ENCODE data around the gene ING3.
A peak's percentile ranks its signal among the peaks of the same experiment; 100 is the strongest.
"Not testable (repeated sequence)": the region's sequence is repeated elsewhere in the genome, so short reads cannot be mapped to it uniquely, and the experiment has no call there.

Gene ING3

DNA sequence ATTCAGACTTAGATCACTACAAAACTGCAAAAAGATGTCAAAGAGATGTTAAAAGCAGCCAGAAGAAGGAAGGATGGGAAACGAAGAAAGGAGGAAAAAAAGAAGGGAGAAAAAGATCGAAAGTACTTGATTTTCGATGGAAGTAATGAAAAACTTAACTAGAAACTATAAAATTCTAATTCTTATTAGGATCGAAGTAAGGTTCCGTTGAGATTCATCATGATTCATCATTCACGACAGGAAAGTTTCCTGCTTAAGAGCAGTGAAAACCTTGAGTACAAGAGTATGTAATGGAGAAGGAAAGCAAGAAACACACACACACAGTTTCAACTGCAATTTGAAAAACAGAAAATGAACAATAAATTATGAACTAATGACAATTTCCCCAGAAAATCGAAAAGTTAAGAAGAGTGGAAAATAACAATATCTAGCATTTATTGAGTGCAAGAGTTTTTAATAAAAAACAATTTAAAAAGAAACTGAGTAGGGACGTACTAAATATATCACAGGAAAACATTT is 1.1 kb upstream of the ING3 start:
- DNase-seq (ENCODE audit: extremely low spot score, insufficient read length, low read depth) = no peak

DNA sequence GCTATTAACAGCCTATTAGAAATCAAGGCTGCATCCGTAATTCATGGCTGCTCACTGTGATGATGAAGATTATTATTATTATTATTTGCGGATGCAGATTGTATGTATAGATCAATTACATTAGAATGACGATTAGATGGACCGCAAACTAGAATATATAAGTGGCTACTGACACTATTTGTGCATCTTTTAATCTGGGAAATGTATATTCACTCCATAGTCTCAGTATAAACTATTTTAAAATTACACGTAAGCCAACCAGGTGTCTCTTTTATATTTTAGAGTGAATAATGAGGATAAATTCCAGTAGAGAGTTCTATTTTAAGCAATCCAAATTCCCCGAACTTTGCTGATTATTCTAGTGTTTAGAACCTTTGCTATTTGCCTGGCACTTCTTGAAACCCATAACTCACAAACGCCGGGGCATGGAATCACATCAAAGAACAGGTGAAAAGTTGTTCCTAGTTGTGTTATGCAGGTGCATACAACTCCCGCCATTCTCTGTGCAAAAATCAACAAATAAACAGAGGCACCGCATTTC is 509 bp upstream of the ING3 start:
- FAIRE-seq = no peak
- no peak for DNase-seq (ENCODE audit: extremely low spot score, insufficient read length, low read depth)

More for the DNA sequence above, 1.1 kb upstream of the ING3 start:
- no peak for FAIRE-seq

DNA sequence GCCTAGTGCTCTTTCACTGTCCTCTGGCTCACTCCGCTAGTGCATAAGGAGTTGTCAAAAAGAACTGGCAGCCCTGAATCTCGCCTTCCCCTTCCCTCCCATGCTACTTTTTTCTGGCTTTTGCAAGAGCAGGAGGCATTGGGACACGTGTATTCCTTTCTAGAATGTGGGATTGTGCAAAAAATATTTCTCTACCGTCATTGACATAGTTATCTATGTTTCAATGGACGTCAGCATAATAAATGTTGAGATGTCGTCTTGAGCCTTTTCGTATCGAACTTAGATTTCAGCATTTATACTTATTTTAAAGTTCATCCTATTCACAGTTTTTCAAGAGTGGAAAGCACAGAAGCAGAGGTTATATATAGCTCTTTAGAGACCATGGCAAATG is 727 bp downstream of the ING3 start:
- no peak for DNase-seq (ENCODE audit: extremely low spot score, insufficient read length, low read depth)
- no peak for FAIRE-seq

DNA sequence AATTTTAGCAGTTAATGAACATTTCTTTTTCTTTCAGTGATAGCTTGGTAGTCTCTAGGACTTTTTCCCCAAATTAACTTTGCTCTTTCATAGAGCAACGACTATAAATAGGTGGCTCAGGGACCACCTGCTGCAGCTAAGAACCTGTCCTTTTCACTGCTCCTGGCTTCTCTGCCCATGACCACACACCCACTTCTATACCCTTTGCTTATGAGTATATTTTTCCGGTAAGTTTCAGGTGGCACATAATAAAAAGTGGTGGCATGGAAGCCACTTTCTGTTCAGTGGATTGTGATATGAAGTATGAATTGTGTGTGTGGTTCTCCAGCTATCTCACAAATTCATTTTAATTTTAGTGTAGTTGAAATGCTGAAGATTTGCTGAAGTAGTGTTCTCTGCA is 1.2 kb downstream of the ING3 start:
- FAIRE-seq (no peak), DNase-seq (ENCODE audit: extremely low spot score, insufficient read length, low read depth) (no peak)

DNA sequence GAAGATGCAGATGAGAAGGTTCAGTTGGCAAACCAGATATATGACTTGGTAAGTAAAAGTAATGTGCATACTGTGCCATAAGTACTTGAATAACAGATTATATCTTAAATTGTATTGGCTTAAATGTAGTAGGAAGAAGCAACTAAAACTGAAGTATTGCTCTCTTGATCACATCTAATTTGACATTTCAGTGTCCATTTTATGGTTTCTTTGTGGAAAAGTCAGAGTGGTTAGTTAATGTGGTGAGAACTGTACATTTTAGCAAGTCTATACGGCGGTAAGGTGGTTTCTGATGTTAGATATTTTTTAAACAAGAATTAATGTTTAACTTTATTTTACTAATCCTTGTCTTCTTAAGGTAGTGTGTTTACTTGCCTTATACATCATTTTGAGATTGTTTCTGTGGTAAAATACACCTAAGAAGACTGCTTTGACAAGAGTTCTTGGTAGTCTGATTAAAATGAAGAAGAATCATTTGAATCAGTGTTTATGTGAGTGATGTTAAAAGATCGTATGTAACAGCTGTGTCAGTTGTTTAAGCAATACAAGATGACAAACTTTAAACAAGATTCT is 5.1 kb downstream of the ING3 start:
- FAIRE-seq = peak; percentile 80
- peak; percentile 2 for DNase-seq (ENCODE audit: extremely low spot score, insufficient read length, low read depth)

DNA sequence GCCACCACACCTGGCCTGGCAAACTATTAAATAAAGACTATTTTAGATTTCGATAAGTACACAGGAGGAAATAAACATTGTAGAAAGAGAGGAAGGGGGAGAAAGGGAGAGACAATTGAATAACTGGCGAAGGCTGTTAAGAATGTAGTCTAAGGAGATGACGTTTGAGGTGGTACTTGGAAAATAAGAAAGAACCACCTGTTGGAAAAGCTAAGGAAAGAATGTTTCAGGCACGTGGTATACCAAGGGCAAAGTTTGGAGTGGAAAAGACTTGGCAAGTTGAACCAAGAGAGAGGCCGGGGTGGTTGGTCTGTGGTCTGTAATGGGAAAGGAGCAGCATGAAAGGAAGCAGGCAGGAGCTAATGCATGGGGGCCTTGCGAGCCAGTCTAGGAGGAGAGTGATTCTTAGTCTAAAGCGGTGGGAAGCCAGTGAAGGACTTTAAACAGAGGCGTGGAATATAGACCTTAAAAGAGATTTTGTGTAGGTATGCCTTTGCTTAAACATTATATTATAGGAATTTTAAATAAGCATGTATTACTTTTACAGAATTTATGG is 9.4 kb downstream of the ING3 start:
- DNase-seq (ENCODE audit: extremely low spot score, insufficient read length, low read depth) (no peak), FAIRE-seq (no peak)

DNA sequence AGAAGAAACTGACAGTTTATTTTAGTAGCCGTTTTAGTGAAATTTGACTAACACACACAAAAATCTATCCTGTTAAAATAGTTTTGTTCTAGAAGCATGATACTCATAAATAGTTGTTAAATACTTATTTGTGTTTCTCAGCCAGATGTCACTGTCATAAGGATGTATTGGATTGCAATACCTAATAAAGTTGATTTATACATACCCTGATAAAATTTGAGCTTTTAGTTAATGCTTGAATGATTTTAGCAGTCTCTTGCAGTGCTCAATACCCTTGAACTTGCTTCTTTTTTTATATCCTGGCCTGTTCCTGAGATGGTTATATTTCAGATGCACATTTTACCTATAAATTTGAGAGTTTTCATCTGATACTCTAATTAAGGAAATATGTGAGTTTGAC is 10.1 kb downstream of the ING3 start:
- DNase-seq (ENCODE audit: extremely low spot score, insufficient read length, low read depth) = no peak
- no peak for FAIRE-seq

DNA sequence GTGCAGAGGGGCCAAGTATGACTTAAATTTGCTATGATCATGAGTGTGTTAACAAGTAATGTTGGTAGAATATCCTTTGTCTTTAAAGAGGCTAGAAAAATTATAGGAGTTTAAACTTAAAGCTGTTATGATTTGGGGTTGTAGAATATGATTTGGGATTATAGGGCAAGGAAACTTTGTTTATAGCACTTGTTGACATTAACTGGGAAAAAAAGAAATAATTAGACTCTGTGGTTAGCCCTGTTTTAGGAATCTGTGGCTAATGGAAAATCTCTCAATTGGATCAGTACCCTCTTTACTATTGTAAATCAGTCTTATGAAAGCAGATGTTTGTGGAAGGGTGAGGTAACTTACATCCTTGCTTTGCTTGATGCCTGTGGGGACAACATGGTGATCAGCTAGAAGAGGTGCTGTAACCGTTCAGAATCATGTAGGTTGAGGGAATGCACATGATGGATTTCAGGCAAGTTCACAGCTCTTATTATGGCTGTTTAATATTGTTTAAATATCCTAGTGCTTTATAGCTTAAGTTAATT is 11.1 kb downstream of the ING3 start:
- DNase-seq (ENCODE audit: extremely low spot score, insufficient read length, low read depth) (no peak), FAIRE-seq (peak; percentile 24)

DNA sequence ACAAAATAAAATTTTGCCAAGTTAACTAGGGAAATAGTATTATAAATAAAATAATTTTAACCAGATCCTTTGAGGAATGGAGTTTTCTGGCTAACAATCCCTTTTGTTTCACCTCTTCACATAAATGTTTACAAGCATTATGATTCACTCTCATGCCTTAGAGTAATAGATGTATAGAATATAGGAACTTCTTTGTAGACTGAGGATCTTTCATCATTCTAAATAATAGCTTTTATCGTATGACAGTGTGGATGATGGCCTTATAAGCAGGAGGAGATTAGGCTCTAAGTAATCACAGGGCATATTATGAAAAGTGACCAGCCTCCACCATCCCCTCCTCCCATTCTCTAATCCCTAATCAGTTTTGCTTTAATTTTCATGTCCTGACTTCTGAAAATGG is 13.5 kb downstream of the ING3 start:
- DNase-seq (ENCODE audit: extremely low spot score, insufficient read length, low read depth) = no peak
- no peak for FAIRE-seq

DNA sequence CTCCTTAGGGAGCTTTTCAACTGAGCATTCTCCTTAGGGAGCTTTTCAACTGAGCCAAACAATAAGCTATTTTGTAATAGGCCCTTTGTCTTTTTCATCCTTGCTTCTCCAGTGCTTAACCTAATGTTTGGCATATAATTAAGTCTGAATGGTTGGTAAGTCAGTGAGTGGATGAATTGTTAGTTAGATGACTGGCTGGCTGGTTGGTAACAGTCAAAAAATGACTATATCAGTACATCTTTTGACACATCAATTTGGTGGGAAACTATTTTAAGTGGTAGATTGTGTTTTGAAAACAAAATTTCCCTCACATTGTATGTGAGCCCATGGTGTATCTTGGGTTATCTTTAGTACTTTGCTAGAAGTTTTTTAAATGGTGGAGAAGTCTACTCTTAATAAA is 16.4 kb downstream of the ING3 start:
- FAIRE-seq (no peak), DNase-seq (ENCODE audit: extremely low spot score, insufficient read length, low read depth) (no peak)

DNA sequence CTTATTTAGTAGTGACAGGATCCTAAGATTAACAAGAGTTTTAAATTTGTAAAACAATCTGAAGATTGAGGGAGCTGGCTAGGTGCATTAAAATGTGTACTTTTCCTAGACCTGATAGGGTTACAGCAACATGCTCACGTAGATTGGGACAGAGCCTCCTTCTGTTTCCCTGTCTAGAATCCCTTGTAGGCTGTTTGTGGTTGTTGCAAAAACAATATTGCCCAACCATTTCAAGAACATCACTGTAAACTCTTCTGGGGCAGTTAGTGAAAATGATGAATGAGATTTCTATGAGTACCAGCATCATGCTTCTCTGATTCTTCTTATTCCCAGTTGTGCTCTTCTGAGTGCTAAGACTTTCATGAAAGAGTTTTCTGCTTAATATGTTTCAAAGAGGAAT is 23.3 kb downstream of the ING3 start:
- DNase-seq (ENCODE audit: extremely low spot score, insufficient read length, low read depth) (no peak), FAIRE-seq (no peak)

DNA sequence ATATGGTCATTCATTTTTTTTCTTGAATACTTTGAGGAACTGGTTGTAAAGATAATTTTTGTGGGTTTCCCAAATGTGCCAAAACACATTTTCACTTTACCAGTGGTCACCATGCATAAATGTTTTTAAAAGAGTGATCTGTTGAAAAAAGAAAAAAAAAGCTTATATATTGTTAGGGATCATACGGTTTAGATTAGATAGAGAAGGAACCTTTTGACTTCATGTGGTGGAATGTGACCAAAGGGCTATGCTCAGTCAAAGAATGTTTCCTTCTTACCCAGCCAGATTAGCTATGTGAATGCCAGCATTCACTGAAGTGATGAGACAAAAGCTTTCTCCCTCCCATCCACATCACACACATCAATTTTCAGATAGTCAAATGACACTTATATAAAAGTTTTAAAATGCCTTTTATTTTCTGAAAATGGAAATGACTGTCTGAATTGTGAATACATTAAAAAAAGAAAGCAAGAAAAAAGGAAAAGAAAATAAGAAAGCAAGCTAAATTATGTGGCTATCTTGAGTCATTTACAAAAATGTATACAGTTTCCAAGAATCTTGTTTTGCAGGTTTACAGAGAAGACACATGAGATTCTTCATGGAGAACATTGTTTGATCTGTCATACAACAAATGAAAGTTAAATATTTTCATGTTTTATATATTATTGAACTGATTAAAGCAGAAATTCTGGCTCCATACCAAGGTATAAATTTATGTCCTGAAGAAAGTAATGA is 29.4 kb downstream of the ING3 start:
- DNase-seq (ENCODE audit: extremely low spot score, insufficient read length, low read depth) = no peak
- FAIRE-seq = no peak

DNA sequence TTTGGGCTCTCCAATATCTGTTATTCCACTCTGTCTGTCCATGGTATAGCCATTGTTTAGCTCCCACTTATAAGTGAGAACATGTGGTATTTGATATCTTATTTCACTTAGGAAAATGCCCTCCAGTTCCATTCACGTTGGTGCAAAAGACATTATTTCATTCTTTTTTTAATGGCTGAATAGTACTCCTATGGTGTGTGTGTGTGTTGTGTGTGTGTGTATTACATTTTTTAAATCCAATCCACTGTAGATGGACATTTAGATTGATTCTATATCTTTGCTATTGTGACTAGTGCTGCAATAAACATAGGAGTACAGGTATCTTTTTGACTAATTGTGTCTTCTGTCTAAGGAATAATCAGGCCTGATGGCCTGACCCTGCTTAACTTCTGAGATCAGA is 30.5 kb downstream of the ING3 start:
- DNase-seq (ENCODE audit: extremely low spot score, insufficient read length, low read depth) (no peak), FAIRE-seq (no peak)

DNA sequence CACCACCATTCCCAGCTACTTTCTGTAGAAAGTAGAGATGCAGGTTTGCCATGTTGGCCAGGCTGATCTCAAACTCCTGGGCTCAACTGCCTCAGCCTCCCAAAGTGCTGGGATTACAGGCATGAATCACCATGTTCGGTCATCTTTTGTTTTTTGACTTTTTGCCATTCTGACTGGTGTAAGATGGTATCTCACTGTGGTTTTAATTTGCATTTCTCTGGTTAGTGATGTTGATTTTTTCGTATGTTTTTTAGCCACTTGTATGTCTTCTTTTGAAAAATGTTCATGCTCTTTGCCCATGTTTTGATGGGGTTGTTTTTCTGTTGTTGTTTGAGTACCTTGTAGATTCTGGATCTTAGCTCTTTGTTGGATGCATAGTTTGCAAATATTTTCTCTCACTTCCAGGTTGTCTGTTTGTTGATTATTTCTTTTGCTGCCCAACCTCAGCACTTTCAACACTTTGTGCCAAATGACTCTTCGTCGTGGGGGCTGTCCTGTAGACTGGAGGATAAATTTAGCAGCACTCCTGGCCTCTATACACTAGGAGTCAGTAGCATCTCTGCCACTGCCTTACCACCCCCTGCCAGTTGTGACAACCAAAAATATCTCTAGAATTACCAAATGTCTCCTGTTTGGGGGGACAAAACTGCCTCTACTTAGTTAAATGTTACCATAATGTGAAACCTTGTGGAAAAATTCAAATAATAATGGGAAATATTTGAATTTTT is 31.5 kb downstream of the ING3 start:
- DNase-seq (ENCODE audit: extremely low spot score, insufficient read length, low read depth) (no peak), FAIRE-seq (no peak)

DNA sequence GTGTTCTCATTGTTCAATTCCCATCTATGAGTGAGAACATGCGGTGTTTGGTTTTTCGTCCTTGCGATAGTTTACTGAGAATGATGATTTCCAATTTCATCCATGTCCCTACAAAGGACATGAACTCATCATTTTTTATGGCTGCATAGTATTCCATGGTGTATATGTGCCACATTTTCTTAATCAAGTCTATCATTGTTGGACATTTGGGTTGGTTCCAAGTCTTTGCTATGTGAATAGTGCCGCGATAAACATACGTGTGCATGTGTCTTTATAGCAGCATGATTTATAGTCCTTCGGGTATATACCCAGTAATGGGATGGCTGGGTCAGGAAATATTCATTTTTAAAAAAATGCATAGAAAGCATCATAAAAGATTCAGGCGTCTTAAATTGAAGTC is 33.0 kb downstream of the ING3 start:
- not testable (repeated sequence) for FAIRE-seq; DNase-seq (ENCODE audit: extremely low spot score, insufficient read length, low read depth)

DNA sequence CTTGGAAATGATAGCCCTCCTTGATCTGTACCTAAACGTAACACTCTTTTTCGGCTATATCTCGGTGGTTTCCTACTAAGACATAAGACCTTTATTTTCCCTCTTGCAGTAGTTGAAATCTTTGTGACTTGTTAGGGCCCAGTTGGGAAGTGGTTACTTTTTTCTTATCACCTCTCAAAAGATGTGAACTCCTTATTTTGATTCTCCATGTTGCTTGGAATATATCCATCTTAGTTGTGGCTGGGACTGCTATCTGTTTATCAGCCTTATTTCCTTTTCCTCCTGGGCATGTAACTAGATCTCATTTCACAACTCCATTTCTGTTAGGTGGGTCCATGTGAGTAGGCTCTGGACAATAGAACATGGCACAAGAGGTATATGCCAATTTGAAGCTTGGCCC is 33.8 kb downstream of the ING3 start:
- no peak for DNase-seq (ENCODE audit: extremely low spot score, insufficient read length, low read depth)

DNA sequence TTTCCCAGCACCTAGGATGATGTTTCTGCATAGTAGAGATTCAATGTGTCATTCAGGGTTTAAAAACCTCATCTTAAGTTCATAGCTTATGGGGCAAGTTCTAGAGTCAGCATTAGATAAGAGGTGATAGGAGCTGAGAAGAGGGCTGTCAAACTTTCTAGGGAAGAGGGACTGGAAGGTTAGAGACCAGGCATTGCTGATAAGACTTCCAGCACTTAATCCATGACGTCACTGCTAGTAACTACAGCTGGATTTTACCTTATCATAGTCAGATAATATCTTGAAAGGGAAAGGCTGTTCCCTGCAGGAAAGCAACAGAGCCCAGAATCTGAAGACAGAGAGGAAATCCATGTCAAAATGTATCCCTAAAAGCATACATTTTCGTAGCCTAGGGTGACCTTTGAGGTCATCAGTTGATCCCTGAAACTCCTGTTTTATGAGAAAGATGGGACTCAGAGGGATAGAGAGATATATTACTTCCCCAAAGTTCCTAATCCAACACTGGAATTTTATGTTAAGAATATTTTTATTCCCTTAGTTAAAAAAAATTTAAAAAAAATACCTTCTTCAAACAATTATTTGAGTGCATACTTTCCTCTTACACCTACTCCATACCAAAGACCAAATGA is 34.7 kb downstream of the ING3 start:
- FAIRE-seq (no peak), DNase-seq (ENCODE audit: extremely low spot score, insufficient read length, low read depth) (no peak)

More for the DNA sequence above, 33.8 kb downstream of the ING3 start:
- no peak for FAIRE-seq

DNA sequence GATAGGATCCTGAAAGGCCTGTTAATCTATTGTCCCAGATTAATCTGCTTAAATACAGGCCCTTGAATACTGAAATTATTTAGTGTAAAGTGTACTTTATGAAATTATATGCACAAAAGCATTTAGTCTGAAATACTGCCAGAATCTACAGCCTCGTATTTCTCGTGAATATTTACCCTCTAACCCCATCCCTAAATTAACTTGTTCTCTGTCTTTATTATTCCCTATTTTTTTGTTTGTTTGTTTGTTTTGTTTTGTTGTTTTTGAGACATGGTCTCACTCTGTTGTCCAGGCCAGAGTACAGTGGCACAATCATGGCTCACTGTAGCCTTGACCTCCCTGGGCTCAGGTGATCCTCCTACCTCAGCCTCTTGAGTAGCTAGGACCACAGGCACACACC is 35.3 kb downstream of the ING3 start:
- no peak for FAIRE-seq

DNA sequence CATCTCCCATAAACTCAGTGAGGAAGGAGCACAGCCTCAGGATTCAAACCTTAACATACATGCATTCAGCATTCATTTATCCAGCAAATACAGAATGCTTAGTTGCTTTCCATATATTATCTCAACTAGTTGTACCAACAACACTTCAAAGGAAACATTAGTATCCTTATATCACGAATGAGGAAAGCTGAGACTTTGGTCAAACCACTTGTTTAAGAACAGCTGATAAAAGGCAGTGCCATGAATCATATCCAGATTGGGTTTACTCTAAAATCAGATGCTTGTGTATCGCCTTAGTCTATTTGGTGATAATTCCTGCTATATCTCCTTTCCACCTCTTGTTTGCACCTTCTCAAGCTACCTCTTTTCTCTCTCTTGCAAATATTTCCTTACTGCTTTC is 36.1 kb downstream of the ING3 start:
- FAIRE-seq = no peak

More for the DNA sequence above, 35.3 kb downstream of the ING3 start:
- no peak for DNase-seq (ENCODE audit: extremely low spot score, insufficient read length, low read depth)

DNA sequence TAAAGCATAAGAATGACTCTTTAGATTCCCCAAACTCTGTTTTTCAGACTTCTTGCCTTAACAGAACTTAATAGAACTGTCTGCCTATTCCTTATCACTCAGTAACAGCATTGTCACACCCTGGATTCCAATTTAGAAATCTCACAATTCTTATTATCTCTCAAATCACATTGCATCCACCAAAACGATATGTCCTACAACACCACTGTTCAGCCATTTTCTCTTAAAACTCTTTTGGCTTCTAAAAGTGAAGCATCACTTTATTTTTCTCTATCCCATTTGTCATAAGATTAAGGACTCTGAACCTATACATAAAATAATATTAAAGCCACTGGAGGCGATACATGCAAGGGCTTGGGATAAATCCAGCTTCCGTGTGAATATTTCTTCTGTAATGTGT is 36.7 kb downstream of the ING3 start:
- DNase-seq (ENCODE audit: extremely low spot score, insufficient read length, low read depth) = no peak
- no peak for FAIRE-seq

More for the DNA sequence above, 36.1 kb downstream of the ING3 start:
- DNase-seq (ENCODE audit: extremely low spot score, insufficient read length, low read depth) = no peak
